GM12891 (cell line): ENCODE data around the gene GPR78.

ENCODE experiments used
- DNase-seq: peaks from one replicate; pipeline ENCODE4 v3.0.0; 2011; ENCODE audit warnings: low spot score; ENCODE audit not compliant: insufficient read length
- FAIRE-seq: peaks from 2 replicates; lab custom pipeline; 2011; peaks lifted over from hg19 to GRCh38; lab: Jason Lieb, UNC
- PAX5 ChIP-seq: IDR thresholded peaks from 2 replicates; pipeline ENCODE4 v1.6.1; 2011; ENCODE audit warnings: low read length, moderate library complexity, mild to moderate bottlenecking; ENCODE audit not compliant: insufficient read depth, severe bottlenecking
- POLR2A ChIP-seq: IDR thresholded peaks from 2 replicates; pipeline ENCODE4 v1.6.1; 2011; ENCODE audit warnings: low read depth, low read length, control low read depth
- POLR2AphosphoS5 ChIP-seq: IDR thresholded peaks from 2 replicates; pipeline ENCODE4 v1.6.1; 2011; ENCODE audit warnings: low read depth, low read length, control low read depth
- POU2F2 ChIP-seq: IDR thresholded peaks from 2 replicates; pipeline ENCODE4 v1.6.1; 2011; ENCODE audit warnings: low read depth, mild to moderate bottlenecking, control low read depth, low read length, moderate library complexity
- SPI1 ChIP-seq: IDR thresholded peaks from 2 replicates; pipeline ENCODE4 v1.6.1; 2011; ENCODE audit warnings: low read depth, low read length, control low read depth
- TAF1 ChIP-seq: IDR thresholded peaks from 2 replicates; pipeline ENCODE4 v1.6.1; 2011; ENCODE audit warnings: low read depth, low read length, control low read depth

GPR78 gene

DNA sequence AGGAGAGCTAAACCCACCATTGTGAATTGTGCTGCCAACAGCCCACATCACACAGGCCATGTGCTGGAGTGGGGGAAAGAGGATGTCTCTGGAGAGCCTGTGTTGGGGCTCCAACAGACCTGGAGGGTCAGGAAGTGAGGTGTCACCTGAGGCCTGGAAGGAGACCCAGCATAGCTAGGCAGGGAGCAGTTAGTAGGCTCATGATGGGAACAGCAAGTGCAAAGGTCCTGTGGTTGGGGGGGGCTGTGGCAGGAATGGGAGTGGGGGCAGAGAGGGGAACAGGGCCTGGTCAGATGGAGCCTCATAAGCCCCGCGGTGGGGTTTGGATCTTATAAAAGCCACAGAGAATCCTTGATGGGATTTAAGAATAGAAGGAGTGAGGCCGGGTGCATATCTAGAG is 35.9 kb upstream of the GPR78 start:
- no peak for FAIRE-seq

DNA sequence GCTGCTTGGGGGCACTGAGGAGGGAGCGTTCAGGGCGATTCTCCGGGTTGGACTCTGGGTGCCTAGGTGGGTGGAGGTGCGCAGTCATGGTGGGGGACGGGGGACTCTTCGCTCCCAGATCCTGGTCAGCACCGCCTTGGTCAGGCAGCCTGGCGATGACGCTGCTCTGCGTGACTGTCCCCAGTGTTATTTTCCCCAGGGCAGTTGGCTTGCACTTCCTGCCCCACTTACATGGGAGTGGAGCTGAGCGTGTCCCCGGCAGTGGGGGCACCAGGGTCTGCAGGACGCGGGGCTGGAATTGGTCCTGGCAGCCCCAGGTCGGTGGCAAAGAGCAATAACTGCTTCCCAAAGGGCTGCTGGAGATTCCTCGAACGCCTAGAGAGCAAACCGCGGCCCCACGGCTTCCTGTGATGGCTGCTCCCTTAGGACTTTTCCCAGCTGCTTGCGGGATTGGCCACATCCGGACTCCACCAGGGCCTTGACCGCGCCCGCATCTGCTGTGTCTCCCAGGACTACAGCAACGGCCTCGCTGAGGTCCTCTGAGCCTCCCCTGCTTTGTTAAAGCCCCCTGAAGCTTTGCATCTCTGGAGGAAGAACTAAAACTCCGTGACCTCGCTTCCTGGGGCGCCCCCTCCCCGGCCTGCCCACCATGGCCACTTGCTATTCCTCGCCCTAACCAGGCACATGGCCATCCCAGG is 35.3 kb upstream of the GPR78 start:
- no peak for FAIRE-seq
- DNase-seq, result no peak
- TF ChIP-seq TAF1 (no peak), POLR2A (no peak), PAX5 (no peak)

More for the DNA sequence above, 35.9 kb upstream of the GPR78 start:
- TF ChIP-seq POU2F2, result no peak
- no peak for TF ChIP-seq TAF1
- no peak for TF ChIP-seq POLR2A
- TF ChIP-seq PAX5, result no peak
- TF ChIP-seq SPI1, result no peak
- TF ChIP-seq POLR2AphosphoS5, result no peak
- DNase-seq, result no peak

GRCh38 chr4:8545439-8545765 is 34.8 kb upstream of the GPR78 start:
- TF ChIP-seq TAF1 (no peak), POU2F2 (no peak), POLR2AphosphoS5 (no peak), SPI1 (no peak), POLR2A (no peak)
- FAIRE-seq (no peak), DNase-seq (no peak)

DNA sequence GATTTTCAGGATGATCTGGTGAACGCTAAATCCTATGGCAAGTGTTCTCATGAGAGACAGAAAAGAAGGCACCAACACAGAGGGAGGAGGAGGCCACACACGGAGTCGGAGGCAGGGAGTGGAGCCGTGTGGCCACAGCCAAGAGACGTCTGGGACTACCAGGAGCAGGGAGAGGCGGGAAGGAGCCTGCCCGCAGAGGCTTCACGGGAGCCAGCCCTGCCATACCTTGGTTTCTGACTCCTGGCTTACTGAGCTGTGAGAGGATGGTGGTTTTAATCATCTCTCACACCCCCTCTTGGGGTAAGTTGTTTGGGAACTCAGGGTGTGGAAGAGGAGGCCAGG is 33.5 kb upstream of the GPR78 start:
- FAIRE-seq, result no peak
- TF ChIP-seq POLR2A, result no peak
- no peak for TF ChIP-seq TAF1
- no peak for TF ChIP-seq POLR2AphosphoS5
- TF ChIP-seq SPI1, result no peak
- no peak for TF ChIP-seq PAX5
- TF ChIP-seq POU2F2, result no peak
- no peak for DNase-seq

- DNase-seq (no peak), FAIRE-seq (no peak)
- no peak for TF ChIP-seq SPI1
- TF ChIP-seq POLR2AphosphoS5, result no peak
- no peak for TF ChIP-seq POLR2A
- no peak for TF ChIP-seq TAF1
- TF ChIP-seq POU2F2, result no peak
- TF ChIP-seq PAX5, result no peak
Measured at GRCh38 chr4:8547108-8547911, 32.9 kb upstream of the GPR78 start.

DNA sequence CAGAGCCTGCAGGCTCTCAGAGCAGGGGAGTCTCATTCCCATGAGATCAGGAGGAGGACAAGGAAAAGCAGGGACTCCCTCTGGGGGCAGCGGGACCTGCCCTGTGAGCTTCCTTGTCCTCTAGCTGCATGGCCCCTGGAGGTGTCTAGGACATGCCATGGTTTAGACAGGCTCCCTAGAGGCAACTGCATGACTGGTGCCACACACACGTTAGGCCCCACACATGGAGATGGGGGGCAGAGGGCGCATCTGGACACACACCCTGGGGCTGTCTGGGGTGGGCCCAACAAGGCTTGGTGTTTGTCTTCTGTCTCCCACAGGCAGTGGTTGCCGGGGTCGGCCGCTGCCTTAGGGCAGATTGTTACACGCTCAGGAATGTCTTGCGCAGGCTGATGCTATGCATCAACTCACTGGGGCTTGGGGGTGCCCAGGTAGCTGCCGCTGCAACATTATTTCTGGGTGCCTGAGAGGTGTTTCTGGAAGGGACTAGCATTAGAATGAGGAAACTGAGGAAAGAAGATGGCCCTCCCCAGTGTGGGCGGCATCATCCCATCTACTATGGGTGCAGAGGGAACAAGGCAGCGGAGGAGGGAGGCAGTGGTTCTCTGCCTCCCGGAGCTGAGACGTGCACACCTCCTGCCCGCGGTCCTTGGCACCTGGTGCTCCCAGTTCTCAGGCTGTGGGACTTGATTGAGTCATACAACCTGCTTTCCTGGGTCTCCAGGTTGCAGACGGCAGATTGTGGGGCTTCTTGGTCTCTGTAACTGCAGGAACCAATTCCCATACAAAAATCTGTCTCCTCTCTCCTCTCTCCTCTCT is 32.1 kb upstream of the GPR78 start:
- DNase-seq (no peak), FAIRE-seq (no peak)
- no peak for TF ChIP-seq POLR2AphosphoS5
- TF ChIP-seq POLR2A, result no peak
- no peak for TF ChIP-seq POU2F2
- TF ChIP-seq TAF1, result no peak
- no peak for TF ChIP-seq SPI1
- no peak for TF ChIP-seq PAX5

GRCh38 chr4:8548731-8549351 is 31.4 kb upstream of the GPR78 start:
- TF ChIP-seq POLR2AphosphoS5 (no peak), SPI1 (no peak), POLR2A (no peak), TAF1 (no peak), PAX5 (no peak), POU2F2 (no peak)
- FAIRE-seq (no peak), DNase-seq (no peak)

DNA sequence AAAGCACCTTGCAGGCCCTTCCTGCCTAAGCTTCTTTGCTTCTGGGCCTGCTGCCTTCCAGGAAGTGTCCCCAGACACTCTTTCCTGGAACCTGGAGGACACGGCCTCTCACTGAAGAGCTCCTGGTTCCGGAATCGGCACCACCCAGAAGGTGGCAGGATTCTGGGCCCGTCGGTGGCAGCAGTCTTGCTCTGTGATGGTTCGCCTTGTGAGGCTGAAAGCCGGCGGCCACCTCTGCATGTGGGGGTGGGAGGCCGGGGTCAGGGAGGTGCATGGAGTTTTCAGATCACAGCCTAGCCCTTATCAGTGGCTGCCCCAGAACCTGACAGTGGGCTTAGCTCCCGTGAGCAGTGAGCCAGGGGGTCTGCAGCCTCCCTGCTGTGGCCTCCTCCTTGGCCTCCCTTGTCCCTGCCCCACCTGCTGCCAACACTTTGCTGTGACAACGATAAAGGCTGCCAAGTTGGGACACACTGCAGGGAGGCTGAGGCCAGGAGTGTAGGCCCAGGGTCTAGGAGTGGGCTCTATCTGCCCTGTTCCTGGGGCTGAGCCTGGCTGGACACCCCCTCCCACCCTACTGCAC is 30.8 kb upstream of the GPR78 start:
- no peak for TF ChIP-seq PAX5
- TF ChIP-seq SPI1, result no peak
- TF ChIP-seq POU2F2, result no peak
- DNase-seq (no peak), FAIRE-seq (no peak)

GRCh38 chr4:8550691-8551090 is 29.5 kb upstream of the GPR78 start:
- no peak for DNase-seq
- FAIRE-seq, result no peak
- TF ChIP-seq PAX5, result no peak
